Measurements from ENCODE around the gene CTXND2. TPM values are rescaled to one million over a fixed set of nuclear protein-coding genes. Genes with fewer than 3 reads are reported as not detected.

CTXND2 gene
- total and polyA plus RNA-seq, 9 of the 15 experiments (the other 6 are each of a cell fraction or from before 2014, with no cell fraction given) = not detected

GRCh38 chr1:150926097-150926741 lies 39.3 kb downstream of the CTXND2 start, which contains the start of gene SETDB1 (continued):
- TF ChIP-seq EWSR1 (IDR thresholded peaks at IDR 0.05; ENCODE audit: borderline replicate concordance, low read depth, partially characterized antibody) = no peak
- no peak for TF ChIP-seq RBM34 (IDR thresholded peaks at IDR 0.05; ENCODE audit: borderline replicate concordance, insufficient read depth, low read length)
- no peak for TF ChIP-seq RBM25 (IDR thresholded peaks at IDR 0.05; ENCODE audit: low read depth, low read length, severe bottlenecking)
- no peak for TF ChIP-seq BRCA1 (IDR thresholded peaks at IDR 0.05)
- TF ChIP-seq BRCA1 (CRISPR knock-in tag; IDR thresholded peaks at IDR 0.05) = no peak
- TF ChIP-seq ZNF311 (CRISPR knock-in tag; IDR thresholded peaks at IDR 0.05) = no peak
- 0 out of 2 replicates have a peak, but pooled peaks have one; percentile 16 for TF ChIP-seq MAFK (IDR thresholded peaks at IDR 0.05; ENCODE audit: low read length)
- TF ChIP-seq SFPQ (IDR thresholded peaks at IDR 0.05; ENCODE audit: low read depth, low read length) = no peak
- TF ChIP-seq, protein P1, sequence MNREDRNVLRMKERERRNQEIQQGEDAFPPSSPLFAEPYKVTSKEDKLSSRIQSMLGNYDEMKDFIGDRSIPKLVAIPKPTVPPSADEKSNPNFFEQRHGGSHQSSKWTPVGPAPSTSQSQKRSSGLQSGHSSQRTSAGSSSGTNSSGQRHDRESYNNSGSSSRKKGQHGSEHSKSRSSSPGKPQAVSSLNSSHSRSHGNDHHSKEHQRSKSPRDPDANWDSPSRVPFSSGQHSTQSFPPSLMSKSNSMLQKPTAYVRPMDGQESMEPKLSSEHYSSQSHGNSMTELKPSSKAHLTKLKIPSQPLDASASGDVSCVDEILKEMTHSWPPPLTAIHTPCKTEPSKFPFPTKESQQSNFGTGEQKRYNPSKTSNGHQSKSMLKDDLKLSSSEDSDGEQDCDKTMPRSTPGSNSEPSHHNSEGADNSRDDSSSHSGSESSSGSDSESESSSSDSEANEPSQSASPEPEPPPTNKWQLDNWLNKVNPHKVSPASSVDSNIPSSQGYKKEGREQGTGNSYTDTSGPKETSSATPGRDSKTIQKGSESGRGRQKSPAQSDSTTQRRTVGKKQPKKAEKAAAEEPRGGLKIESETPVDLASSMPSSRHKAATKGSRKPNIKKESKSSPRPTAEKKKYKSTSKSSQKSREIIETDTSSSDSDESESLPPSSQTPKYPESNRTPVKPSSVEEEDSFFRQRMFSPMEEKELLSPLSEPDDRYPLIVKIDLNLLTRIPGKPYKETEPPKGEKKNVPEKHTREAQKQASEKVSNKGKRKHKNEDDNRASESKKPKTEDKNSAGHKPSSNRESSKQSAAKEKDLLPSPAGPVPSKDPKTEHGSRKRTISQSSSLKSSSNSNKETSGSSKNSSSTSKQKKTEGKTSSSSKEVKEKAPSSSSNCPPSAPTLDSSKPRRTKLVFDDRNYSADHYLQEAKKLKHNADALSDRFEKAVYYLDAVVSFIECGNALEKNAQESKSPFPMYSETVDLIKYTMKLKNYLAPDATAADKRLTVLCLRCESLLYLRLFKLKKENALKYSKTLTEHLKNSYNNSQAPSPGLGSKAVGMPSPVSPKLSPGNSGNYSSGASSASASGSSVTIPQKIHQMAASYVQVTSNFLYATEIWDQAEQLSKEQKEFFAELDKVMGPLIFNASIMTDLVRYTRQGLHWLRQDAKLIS (CRISPR knock-in tag; IDR thresholded peaks at IDR 0.05) = peak; percentile 21; the same call in 1 of the 2 replicates
- TF ChIP-seq HOXB6 (CRISPR knock-in tag; IDR thresholded peaks at IDR 0.05; ENCODE audit: borderline replicate concordance) = no peak
- TF ChIP-seq ZNF133 (CRISPR knock-in tag; IDR thresholded peaks at IDR 0.05) = no peak
- TF ChIP-seq TGIF2 (CRISPR knock-in tag; IDR thresholded peaks at IDR 0.05) = no peak
- no peak for TF ChIP-seq BDP1 (IDR thresholded peaks at IDR 0.05; ENCODE audit: insufficient read depth, insufficient read length)
- TF ChIP-seq CLOCK (CRISPR knock-in tag; IDR thresholded peaks at IDR 0.05; ENCODE audit: borderline replicate concordance) = no peak
- TF ChIP-seq, protein P2, sequence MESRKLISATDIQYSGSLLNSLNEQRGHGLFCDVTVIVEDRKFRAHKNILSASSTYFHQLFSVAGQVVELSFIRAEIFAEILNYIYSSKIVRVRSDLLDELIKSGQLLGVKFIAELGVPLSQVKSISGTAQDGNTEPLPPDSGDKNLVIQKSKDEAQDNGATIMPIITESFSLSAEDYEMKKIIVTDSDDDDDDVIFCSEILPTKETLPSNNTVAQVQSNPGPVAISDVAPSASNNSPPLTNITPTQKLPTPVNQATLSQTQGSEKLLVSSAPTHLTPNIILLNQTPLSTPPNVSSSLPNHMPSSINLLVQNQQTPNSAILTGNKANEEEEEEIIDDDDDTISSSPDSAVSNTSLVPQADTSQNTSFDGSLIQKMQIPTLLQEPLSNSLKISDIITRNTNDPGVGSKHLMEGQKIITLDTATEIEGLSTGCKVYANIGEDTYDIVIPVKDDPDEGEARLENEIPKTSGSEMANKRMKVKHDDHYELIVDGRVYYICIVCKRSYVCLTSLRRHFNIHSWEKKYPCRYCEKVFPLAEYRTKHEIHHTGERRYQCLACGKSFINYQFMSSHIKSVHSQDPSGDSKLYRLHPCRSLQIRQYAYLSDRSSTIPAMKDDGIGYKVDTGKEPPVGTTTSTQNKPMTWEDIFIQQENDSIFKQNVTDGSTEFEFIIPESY (CRISPR knock-in tag; IDR thresholded peaks at IDR 0.05) = no peak
- TF ChIP-seq L3MBTL2 (IDR thresholded peaks at IDR 0.05) = peak; percentile 88
- no peak for TF ChIP-seq KLF6 (CRISPR knock-in tag; IDR thresholded peaks at IDR 0.05; ENCODE audit: borderline replicate concordance)
- no peak for TF ChIP-seq ZSCAN32 (CRISPR knock-in tag; IDR thresholded peaks at IDR 0.05)
